Stimulated activated CD4-positive, alpha-beta T cell treated with anti-CD3 and anti-CD28 coated beads, TNF-alpha, amount 100 ng/mL, for 24 hours (primary cell): ENCODE results near the gene SALL4.
"Not testable (repeated sequence)": the region's sequence is repeated elsewhere in the genome, so short reads cannot be mapped to it uniquely, and the experiment has no call there.

Experiments used
- DNase-seq, 3 experiments: peaks; one replicate each; pipeline ENCODE4 v3.0.0-alpha.2; 2020; ENCODE audit warnings: low read depth in 3 of 3

The SALL4 gene

DNA sequence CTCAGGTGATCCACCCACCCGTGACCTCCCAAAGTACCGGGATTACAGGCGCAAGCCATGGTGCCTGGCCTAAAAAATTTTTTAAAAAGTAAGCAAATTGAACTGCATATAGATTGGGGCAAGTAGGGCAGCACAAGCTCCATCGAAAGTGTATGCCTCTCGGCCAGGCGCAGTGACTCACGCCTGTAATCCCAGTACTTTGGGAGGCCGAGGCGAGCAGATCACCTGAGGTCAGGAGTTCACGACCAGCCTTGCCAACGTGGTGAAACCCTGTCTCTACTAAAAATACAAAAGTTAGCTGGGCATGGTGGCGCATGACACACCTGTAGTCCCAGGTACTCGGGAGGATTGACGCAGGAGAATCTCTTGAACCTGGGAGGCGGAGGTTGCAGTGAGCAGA lies 64.1 kb downstream of the SALL4 start:
- not testable (repeated sequence) for DNase-seq

DNA sequence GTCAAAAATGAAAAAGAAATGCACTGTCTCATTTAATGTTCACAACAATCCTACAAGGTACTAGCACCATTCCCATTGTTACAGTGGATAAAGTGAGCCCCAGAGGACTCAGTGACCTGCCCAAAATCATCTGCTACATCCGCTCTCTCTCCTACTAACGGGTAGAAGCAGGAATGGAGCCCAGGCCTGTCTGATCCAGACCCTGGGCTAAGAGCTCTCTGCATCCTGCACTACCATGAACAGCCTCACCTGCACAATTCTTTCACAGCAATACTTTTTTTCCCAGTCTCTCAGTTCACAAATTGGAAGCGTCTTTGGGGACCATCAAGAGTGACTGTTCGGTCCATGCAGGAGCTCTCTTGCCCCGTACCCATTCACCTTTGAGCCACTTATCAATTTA lies 65.4 kb downstream of the SALL4 start:
- DNase-seq = no peak

DNA sequence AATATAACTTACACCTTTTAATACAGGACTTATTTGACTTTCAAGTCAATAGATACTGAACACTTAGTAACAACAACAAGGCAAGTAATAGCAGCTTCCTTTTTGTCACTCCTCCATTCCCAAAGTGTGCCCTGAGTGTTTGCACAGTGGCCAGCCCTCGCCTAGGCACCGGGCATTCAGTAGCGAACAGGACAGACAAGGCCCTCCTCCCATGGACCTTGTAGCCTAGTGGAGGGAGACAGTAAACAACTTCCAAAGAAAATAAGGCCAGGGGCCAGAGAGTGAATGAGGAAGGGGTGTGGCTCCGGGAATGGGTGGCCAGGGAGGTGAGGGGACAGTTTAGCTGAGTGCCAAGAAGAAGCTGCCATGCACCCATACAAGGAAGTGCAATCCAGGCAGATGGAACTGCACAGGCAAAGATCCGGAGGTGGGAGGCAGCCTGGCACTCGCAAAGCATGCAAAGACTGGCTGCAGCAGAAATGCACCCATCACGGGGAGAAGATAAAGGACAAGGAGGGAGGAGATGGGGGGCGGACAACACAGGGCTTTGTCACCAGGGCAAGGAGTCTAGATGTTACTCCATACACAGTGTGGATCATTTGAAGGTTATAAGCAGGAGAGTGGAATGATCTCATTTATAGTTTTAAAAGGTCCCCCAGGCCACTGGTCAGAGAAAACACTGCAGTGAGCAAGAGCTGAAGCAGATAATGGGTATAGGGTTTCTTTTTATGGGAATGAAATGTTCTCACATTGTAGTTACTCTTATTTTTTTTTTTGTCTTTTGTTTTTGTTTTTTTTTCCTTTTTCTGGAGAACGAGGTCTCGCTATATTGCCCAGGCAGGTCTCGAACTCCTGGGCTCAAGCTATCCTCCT lies 66.4 kb downstream of the SALL4 start:
- DNase-seq = no peak

DNA sequence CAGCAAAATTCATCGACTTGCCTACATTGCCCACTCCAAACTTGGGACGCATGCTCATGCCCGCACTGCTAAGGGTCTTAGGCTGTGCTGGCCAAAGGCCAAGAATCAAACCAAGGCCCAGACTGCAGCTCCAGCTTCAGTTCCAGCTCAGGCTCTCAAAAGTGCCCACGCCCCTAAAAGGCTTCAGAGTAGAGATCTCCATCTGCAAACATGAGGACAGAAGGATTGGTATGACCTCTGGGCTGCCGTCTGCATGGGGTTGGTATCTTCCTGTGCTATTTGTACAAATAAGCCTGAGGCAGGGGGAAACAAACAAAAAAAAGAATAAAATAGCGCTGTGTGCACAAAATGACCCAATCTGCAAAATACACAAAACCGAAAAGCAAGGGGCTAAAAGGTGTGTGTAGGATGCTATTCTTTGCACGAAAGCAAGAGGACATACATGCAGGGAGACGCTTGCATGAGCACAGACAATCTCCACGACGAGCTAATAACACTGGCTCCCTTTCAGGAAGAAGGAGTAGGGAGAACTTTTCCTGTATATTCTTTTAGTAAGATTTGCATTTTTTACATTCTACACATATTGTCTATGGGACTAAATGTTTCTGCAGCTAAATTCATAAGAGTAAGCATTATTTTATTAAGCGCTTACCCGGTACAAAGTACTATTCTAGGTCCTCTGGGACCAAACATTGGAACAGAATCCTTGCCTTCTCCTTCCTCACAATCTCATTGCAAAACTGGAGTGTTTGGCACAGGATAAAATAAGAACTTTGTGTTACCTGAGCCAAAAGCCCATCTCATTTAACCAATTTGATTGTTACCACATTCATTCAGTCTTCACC lies 67.2 kb downstream of the SALL4 start:
- no peak for DNase-seq

DNA sequence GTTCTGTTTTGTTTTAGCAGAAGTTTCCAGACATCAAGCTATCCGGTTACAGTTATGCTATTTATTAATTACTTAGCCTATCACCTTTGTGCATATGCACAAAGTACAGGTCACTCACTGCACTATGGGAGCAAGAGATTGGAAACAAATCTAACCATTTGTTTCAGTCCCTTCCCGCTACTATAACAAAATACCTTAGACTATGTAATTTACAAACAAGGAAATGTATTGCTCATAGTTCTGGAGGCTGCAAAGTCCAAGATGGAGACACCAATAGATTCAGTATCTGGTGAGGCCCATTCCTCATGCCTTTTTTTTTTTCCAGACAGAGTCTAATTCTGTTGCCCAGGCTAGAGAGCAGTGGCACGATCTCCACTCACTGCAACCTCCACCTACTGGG lies 69.3 kb downstream of the SALL4 start:
- no peak for DNase-seq
